GM12872 (cell line): ENCODE data around the gene ZSWIM3.

Experiments used
- TF ChIP-seq, protein P1 (sequence below): IDR thresholded peaks from 3 replicates; pipeline ENCODE4 v1.5.1; 2011; ENCODE audit warnings: low read depth, mild to moderate bottlenecking, low read length, moderate library complexity; ENCODE audit not compliant: insufficient read depth

Gene ZSWIM3

DNA sequence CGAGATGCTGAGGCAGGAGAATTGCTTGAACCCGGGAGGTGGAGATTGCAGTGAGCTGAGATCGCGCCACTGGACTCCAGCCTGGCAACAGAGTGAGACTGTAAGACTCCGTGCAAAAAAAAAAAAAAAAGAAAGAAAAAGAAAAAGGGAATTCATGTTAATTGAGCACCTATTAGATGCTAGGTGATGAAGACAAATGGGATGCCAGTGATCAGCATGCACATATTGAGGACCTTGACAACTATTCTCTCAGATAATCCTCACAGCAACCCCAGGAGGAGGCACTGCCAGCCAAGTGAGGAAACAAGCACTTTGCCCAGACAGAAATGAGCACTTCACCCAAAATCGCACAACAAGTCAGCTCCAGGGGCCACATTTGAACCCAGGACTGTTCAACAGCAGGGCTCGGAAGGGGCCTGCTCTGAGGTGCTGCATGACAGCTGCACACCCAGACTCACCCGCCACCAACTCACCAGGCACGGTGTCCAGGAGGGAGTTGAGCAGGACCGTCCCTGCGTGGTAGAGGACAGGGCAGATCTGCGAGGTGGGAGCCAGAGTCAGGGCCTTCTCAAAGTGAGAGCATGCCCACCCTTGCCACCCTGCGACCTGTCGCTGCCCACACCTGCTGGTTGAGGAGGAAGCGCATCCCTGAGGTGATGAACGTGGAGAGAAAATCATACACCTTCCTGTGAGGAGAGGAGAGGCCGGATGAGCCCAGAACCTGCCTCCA lies 50.0 kb downstream of the ZSWIM3 start:
- TF ChIP-seq, protein P1, sequence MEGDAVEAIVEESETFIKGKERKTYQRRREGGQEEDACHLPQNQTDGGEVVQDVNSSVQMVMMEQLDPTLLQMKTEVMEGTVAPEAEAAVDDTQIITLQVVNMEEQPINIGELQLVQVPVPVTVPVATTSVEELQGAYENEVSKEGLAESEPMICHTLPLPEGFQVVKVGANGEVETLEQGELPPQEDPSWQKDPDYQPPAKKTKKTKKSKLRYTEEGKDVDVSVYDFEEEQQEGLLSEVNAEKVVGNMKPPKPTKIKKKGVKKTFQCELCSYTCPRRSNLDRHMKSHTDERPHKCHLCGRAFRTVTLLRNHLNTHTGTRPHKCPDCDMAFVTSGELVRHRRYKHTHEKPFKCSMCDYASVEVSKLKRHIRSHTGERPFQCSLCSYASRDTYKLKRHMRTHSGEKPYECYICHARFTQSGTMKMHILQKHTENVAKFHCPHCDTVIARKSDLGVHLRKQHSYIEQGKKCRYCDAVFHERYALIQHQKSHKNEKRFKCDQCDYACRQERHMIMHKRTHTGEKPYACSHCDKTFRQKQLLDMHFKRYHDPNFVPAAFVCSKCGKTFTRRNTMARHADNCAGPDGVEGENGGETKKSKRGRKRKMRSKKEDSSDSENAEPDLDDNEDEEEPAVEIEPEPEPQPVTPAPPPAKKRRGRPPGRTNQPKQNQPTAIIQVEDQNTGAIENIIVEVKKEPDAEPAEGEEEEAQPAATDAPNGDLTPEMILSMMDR: no peak

DNA sequence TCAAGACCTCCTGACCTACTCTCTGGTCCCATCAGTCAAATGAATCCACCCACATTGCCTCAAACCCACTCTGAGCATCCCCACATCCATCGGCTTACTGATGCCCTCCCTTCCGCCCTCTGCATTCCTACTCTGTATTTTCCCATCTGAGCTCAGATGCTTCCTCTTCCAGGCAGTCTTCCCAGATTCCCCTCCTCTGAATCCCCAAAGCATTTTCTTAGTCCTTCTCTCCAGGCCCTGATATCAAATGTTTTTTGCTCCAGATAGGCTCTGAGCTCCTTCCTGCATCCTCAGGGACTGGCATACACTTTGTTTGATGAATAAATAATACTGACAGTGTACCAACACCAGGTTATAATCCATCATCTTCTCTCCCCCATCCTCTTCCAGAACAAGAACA lies 50.7 kb downstream of the ZSWIM3 start:
- TF ChIP-seq, protein P1: no peak

DNA sequence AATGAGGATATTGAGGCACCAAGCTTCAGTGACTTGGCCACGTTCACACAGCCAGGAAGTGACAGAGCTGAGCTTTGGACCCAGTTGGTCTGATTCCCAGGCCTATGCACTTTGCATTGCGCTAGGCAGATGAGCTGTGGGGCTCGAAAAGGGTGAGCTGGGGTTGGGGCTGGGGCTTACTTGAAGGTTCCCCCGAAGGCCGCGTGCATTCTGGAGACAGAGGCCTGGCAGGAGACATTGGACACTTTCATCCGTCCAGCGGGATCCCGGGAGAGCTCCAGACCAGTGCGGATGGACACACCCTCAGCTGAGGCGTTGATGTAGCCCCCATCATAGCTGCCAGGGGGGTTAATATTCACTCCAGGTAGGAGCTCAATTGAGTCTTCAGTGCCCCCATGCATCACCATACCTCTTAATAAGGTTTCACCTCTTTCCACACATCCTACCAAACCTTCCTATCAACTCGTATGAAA lies 52.0 kb downstream of the ZSWIM3 start:
- TF ChIP-seq, protein P1: no peak

DNA sequence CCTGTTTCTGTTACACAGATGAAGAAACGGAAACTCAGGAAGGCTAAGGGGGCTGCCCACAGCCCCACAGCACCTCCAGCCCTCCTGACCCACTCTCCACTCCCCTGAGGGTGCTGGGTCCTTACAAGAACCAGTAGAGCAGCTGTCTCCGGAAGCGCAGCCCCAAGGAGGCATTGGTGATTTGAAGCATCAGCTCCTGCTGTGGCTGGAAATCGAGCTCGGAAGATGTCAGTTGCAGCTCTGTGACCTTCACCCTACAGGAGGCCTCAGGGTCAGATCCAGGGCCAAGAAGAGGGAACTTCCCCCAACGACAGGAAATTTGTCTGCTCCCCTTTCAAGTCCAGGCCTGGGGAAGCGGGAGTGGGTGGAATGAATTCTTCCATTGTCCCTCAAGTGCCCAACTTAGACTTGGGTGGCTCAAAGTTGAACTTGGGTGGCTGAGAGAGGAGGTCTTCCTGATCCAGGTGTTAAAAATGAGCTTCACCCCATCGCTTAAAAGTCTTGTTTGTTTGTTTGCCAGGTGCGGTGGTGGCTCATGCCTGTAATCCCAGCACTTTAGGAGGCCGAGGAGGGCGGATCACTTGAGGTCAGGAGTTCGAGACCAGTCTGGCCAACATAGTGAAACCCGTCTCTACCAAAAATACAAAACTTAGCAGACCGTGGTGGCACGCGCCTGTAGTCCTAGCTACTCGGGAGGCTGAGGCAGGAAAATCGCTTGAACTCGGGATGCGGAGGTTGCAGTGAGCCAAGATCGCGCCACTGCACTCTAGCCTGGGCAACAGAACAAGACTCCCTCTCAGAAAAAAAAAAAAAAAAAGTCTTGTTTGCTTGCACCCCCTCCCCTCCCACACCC lies 52.6 kb downstream of the ZSWIM3 start:
- TF ChIP-seq, protein P1: no peak

DNA sequence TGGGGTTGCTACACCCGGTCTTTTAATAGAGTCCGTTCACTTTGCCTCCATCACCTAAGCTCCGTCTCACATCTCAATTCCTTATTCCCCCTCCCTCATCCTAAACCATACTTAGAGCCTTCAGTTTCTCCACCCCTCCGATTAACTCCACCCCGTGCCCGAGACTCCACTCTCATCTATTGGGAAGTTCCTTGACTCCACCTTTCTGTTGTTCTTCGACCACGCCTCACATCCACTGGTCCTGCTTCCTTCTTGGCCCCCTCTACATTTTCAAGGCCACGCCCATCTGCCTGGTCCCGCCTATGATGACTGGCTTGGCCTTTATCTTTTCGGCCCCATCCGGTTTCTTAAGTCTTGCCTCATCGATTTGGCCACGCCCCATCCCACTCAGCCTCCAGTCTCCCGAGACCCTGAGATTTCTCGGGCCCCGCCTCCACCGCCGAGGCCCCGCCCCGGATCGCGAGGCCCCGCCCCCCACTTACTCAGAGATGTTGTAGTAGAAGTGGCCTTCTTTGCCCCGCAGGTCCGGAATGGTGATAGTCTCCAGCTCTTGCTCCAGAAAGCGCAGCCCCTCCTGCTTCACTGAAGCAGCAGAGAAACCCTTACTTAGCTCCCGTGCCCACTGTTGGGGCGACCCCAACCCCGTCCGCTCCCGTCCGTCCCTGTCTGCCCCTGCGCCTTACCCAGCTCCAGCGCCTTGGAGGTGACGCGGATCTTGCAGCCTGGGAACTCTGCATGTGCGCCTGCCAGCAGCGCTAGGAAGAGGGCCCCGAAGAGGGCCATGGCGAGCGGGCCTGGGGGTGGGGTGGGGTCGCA lies 53.5 kb downstream of the ZSWIM3 start:
- TF ChIP-seq, protein P1: no peak

DNA sequence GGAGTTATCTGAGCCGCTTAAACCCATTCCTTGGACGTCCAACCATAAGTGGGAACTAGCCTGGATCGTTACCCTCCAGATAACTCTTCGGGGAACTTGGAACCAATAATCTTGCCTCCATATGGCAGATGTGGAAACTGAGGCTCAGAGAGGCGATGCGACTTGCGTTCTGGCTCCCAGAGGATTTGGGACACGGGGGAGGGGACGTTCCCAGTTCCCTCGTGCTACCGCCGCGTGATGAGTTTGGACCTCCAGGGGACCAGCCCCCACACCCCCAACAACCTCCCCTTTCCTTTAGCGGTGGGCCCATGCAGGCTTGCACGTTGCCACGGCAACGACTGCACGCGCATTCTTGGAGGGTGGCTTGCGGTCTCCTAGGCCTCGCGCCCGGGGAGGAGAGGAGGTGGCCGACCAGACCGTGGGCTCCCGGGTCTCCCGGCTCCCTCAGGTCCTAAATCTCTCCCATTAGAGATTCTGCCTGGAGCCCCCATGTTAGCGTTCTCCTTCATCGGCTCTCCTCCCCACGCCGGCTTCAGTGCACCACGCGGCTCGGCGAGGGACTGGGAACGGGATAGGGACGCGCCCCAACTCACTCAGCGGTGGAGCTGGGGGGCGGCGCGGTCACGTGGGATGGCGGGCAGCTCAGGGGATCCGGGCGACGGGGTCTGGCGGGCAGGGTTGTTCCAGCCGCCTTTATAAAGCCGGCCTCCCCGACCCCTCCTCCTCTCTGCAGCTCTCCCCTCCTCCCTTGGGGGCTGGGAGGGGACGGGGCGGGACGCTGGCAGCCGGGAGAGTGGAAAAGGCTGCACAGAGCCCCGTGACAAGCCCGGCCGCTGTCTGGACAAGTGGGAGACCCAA lies 54.3 kb downstream of the ZSWIM3 start, which contains the start of gene PLTP:
Gene PLTP (minus strand): TSS at position 670 of the 858 bp plus-strand sequence. CDS start 703 bp downstream, outside the sequence.
- TF ChIP-seq, protein P1: no peak
